NCI-H146 treated with DMSO at 0.1 percent for 48 hours (cell line): ENCODE measurements around the gene IKZF4.
"Not testable (repeated sequence)": the region's sequence is repeated elsewhere in the genome, so short reads cannot be mapped to it uniquely, and the experiment has no call there.

Source experiments
- DNase-seq: peaks from one replicate; lab custom pipeline; 2025; ENCODE audit not compliant: unreplicated experiment; lab: John Stamatoyannopoulos, UW

Gene IKZF4

DNA sequence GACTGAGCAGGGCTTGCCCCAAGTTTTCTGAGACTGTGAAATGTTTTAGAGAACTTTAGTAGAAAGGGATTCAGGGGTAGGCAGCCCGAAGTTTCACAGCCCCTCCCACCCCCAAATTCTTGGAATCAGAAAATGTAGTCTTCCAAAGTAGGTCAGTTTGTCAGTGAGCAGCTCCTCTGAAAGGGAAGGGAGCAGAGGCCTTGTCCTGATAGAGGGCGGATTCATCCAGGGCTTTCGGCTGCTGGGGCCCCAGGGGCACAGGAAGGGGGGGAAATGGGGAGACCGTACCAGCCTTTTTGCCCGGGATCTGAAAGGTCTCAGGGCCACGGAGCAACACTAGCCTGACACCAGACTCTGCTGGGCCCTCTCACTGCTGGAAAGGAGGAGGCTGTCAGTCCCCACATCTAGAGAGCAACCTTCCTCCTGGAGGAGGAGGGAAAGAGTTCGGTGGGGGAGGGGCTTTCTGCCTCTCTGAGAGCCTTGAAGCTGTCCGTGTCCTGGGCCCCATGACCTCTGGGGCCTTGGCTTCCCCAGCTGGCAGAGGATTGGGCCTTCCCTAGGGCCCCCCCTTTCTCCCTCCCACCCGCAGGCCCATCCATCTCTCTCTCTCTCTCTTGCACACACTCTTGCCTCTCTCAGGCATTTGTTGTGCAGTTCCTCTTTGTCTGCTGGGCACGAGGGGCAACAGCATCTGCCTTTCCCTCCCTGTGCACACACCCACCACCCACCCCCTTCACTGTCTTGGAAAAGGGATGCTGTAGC is at the start of gene IKZF4:
Gene IKZF4, plus strand, starts transcription at position 621 of the 762 bp plus-strand sequence. CDS start 451 bp downstream, outside the sequence.
- no peak for DNase-seq

DNA sequence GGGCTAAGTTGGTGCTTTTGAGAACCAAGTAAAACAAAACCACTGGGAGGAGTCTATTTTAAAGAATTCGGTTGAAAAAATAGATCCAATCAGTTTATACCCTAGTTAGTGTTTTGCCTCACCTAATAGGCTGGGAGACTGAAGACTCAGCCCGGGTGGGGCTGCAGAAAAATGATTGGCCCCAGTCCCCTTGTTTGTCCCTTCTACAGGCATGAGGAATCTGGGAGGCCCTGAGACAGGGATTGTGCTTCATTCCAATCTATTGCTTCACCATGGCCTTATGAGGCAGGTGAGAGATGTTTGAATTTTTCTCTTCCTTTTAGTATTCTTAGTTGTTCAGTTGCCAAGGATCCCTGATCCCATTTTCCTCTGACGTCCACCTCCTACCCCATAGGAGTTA is 48.8 kb upstream of the IKZF4 start:
- DNase-seq: no peak

GRCh38 chr12:55972456-55972855 is 48.4 kb upstream of the IKZF4 start:
- no peak for DNase-seq

- no peak for DNase-seq
Observed at GRCh38 chr12:55972911-55973598, 47.8 kb upstream of the IKZF4 start.

DNA sequence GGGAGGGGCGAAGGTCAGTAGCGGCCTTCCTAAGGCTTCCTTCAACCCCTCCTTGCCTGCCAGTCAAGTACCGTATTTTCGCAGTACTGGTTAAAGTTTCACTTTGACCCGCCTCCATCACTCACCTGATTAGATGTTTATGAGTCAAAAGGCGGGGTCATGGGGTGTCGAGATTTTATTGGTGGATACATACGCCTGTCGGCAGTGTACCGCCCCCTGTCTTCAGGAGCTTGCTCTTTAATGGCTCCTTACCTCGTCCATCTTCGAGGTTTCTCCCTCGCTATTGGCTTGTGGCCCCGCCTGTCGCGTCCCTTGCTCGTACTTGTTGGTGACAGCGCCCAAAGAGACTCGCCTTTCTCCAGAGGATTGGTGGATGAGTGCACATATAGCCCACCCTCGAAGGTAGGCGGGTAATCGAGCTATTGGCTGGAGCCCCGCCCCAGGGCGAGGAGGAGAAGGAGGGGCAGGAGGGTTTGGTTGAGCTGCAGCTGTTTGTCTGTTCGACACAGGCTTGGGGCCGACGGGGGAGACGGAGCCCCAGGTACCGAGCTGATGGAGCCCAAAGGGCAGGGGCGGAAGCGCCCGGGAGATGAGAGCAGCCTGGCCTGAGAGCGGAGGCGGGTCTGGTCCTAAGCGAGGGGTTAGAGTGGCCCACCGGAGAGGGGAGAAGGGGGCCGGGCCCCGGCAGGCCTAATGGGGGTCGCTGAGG is 47.1 kb upstream of the IKZF4 start, which contains the start of gene RAB5B:
Gene RAB5B, plus strand, starts transcription at position 480 of the 709 bp plus-strand sequence. CDS start 12,883 bp downstream, outside the sequence.
- DNase-seq: peak; percentile 100

GRCh38 chr12:55974308-55974730 is 46.5 kb upstream of the IKZF4 start:
- peak; percentile 52 for DNase-seq

GRCh38 chr12:55978393-55978792 is 42.5 kb upstream of the IKZF4 start:
- no peak for DNase-seq

- no peak for DNase-seq
Observed at GRCh38 chr12:55979069-55979468, 41.8 kb upstream of the IKZF4 start.

DNA sequence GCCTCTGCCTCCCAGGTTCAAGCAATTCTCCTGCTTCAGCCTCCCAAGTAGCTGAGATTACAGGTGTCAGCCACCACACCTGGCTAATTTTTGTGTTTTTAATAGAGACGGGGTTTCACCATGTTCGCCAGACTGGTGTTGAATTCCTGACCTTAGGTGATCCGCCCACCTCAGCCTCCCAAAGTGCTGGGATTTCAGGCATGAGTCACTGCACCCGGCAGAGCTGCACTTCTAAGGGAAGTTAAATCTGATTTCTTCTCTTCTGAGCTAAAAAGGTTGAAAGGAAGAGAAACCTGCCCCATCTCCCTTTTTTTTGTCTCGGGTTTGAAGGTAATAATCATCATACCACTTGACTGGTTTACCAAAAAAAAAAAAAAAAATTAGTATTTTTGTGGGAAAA is 39.0 kb upstream of the IKZF4 start:
- not testable (repeated sequence) for DNase-seq

GRCh38 chr12:55982319-55982936 is 38.4 kb upstream of the IKZF4 start:
- no peak for DNase-seq

DNA sequence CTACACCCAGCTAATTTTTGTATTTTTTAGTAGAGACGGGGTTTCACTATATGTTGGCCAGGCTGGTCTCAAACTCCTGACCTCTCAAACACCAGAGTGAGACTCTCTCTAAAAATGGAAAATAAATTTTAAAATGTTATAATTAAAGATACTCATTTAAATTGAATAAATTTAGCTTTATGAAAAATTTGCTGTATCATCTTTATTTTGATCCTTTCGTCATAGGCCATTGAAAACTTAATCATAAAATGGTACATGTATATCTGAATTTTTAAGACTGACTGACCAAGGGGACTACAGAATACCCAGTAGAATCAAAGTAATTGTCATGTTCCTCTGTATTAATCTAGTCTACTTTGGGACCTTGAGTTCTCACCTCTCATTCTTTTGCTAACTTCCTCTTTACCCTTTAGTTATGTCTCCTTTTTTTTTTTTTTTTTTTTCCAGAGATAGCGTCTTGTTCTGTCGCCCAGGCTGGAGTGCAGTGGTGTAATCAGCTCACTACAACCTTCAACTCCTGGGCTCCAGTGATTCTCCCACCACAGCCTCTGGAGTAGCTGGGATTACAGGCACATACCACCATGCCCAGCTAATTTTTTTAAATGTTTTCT is 37.5 kb upstream of the IKZF4 start:
- no peak for DNase-seq

DNA sequence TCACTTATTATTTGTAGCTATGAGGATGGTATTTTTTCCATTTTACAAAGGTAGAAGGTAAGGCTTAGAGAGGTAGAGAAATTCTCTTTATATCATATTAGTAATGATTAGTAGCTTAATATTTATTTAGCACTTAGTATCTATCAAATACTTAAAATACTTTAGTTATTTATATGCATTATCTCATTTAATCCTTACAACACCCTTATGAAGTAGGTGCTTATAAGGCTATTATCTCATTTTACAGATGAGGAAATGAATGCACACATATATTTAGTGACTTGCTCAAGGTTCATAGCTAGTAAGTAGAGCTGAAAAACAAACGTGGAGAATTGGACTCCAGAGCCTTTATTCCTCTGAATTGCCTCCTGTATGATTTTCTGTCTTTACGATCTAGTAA is 36.0 kb upstream of the IKZF4 start:
- no peak for DNase-seq

- DNase-seq: no peak
Observed at GRCh38 chr12:55985341-55985740, 35.5 kb upstream of the IKZF4 start.

DNA sequence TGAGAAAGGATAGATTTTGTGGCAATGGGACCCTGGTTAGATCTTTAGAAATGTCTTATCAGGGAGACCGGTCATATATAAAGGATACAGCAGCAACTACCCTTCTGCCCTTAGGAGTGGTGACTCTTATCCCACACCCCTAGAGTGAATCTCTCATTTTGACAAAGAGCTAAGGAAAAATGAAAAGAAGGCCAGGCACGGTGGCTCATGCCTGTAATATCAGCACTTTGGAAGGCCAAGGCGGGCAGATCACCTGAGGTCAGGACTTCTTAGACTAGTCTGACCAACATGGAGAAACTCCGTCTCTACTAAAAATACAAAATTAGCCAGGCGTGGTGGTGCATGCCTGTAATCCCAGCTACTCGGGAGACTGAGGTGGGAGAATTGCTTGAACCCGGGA is 34.9 kb upstream of the IKZF4 start:
- not testable (repeated sequence) for DNase-seq

DNA sequence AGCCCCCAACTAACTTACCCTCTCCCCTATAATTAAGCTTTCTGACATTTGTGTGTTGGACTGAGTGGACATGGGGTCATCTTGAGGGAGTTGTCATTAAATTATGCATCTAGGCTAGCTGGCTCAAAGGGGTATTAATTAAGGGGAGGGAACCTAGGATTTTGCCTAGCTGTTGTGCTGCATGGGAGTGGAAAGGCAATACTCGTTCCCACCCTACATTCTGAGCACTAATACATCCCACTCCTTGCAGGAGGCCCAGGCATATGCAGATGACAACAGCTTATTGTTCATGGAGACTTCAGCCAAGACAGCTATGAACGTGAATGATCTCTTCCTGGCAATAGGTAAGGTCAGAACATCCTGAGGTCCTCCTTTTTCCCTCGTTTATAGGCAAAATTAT is 29.7 kb upstream of the IKZF4 start:
- DNase-seq: no peak

DNA sequence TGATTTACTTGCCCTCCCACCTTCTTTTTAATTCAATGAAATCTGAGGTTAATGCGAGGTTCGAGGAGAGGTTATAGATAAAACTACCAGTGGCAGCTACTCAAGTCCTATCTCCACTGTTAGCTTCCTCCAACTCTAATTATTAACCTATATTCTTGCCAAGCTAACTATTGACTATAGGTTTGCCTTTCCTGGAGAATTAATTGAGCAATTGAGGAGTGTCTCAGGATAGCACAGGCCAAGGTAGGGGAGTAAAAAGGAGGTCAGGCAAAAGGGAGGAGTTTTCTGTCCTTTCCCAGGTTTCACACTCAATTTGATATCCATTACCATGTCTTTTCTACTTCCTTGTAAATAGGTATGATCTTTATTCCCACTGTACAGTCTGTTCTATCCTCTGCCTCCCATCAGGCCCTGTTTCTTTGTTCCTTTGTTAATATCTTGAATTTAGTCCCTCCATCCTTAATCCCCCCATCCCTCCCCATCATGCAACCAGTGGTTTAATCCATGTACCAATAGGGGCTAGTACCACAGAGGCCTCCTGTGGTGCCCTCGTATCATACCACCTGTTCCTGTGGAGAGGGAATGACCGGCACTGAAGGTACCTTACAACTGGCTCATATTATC is 27.5 kb upstream of the IKZF4 start:
- peak; percentile 10 for DNase-seq

DNA sequence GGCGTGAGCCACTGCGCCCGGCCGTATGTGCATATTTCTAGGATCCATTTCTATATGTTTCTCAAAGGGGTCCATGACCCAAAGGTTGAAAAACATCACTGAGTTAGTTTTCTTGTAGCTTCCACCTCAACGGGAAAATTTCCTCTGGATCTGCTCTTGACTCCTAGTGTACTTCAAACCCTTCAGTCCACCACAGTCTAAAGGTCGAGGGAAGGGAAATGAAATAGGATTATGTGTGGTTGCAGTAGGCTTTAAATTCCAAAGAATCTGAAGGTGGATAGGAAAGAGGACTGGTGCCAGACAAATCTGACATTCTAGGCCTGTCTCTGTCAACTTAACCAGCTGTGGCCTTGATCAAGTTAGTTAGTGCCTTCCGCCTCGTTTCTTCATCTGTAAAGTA is 25.5 kb upstream of the IKZF4 start:
- no peak for DNase-seq

- DNase-seq: peak; percentile 57
Observed at GRCh38 chr12:55996201-55996714, 24.6 kb upstream of the IKZF4 start.

DNA sequence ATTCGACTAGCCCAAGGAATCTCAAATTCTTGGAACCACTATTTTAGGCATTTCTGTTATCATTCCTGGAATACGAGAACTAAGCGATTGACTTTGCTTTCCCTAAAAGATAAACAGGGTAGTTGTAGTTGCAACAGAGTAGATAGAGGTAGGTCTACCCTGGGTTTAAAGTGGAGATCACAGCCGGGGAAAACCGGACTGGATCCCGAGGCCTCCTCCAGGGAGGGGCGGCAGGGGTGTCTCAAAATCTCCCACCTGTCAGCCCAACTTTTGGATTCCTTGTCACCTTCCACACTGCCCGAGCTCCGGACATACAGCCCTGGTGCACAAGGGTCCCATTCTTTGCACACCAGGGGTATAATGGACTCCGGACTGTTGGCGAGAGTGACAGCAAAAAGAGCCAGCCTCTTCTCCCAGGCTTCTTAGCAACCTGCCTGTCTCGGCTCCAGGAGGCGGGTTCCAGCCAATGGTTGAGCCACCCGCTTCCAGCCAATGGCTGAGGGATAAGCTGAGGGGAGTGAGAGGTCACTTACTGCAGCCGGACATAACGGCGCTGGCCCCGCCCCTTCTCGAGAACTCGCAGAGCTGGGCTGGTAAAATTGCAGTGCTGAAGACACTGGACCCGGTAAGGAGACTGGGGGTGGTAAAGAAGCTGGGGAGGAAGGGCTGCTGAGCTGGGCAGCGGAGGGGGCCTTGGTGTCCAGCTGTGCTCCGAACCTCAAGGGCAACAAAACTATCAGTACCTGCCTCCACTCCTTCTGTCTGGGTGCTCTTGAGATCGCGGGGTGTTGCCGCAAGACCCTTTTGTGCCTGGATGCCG is 23.9 kb upstream of the IKZF4 start, which contains the start of gene SUOX:
Gene SUOX, plus strand, starts transcription at position 562 of the 820 bp plus-strand sequence. CDS start 4,946 bp downstream, outside the sequence.
- DNase-seq: peak; percentile 95
